Smooth muscle cell (in vitro differentiated cells): Measurements from ENCODE around the gene OLFM4. TPM values are rescaled to one million over a fixed set of nuclear protein-coding genes. Genes with fewer than 3 reads are reported as not detected.

Experiments used
- DNase-seq: peaks from one replicate; lab custom pipeline; 2025; ENCODE audit not compliant: unreplicated experiment; lab: John Stamatoyannopoulos, UW
- H2AFZ ChIP-seq: fragments of 200-600 bp; sonication (generic); 2 replicates; pipeline ENCODE4 v1.6.0; 2016; ENCODE audit warnings: antibody characterized with exemption, low read depth, mild to moderate bottlenecking
- H3F3A ChIP-seq: fragments of 200-600 bp; sonication (generic); 2 replicates; pipeline ENCODE4 v1.6.0; 2017; ENCODE audit warnings: antibody characterized with exemption, low read depth
- H3K27ac ChIP-seq: fragments of 200-600 bp; sonication (generic); 2 replicates; pipeline ENCODE4 v1.5.1; 2016; ENCODE audit warnings: low read depth, mild to moderate bottlenecking
- H3K27me3 ChIP-seq: fragments of 200-600 bp; sonication (generic); 2 replicates; pipeline ENCODE4 v1.6.1; 2016; ENCODE audit warnings: low read depth, mild to moderate bottlenecking
- H3K36me3 ChIP-seq: fragments of 200-600 bp; sonication (generic); 2 replicates; pipeline ENCODE4 v1.5.1; 2016; ENCODE audit warnings: low read depth
- H3K4me1 ChIP-seq: fragments of 200-600 bp; sonication (generic); 2 replicates; pipeline ENCODE4 v1.5.1; 2016; ENCODE audit warnings: low read depth
- H3K4me2 ChIP-seq: fragments of 200-600 bp; sonication (generic); 2 replicates; pipeline ENCODE4 v1.6.0; 2016; ENCODE audit warnings: mild to moderate bottlenecking
- H3K4me3 ChIP-seq: fragments of 200-600 bp; sonication (generic); 2 replicates; pipeline ENCODE4 v1.5.1; 2016; ENCODE audit warnings: mild to moderate bottlenecking
- H3K79me2 ChIP-seq: fragments of 200-600 bp; sonication (generic); 2 replicates; pipeline ENCODE4 v1.6.0; 2016; ENCODE audit warnings: low read depth, mild to moderate bottlenecking
- H3K9ac ChIP-seq: fragments of 200-600 bp; sonication (generic); 2 replicates; pipeline ENCODE4 v1.6.0; 2016; ENCODE audit warnings: low read depth
- H3K9me3 ChIP-seq: fragments of 200-600 bp; sonication (generic); replicated peaks from 2 replicates; pipeline ENCODE4 v1.5.1; 2016; ENCODE audit warnings: low read depth
- H4K20me1 ChIP-seq: fragments of 200-600 bp; sonication (generic); 2 replicates; pipeline ENCODE4 v1.6.0; 2016; ENCODE audit warnings: low read depth
- WGBS: methylation state at CpG from one replicate; pipeline ENCODE4 v1.1.7; 2016; ENCODE audit warnings: low lambda C conversion rate; 5-methylcytosine and 5-hydroxymethylcytosine counted together
- polyA plus RNA-seq: library from polyadenylated mRNA; unstranded; fragments of >200 nt; fragmentation: Nextera tagmentation; extraction: Ambion mirVana; gene quantifications from 2 replicates; pipeline ENCODE4 v1.2.1, GENCODE V29; 2016
- total RNA-seq: library from RNA; depleted of rRNA; stranded (reverse); fragments of >200 nt; gene quantifications from 2 replicates; pipeline ENCODE4 v1.2.3, GENCODE V29; 2014
- TF ChIP-seq, protein P1 (sequence below): fragments of 200-600 bp; sonication (generic); IDR thresholded peaks from 2 replicates; pipeline ENCODE4 v1.5.1; 2017; ENCODE audit warnings: borderline replicate concordance, mild to moderate bottlenecking, antibody characterized with exemption; ENCODE audit not compliant: insufficient read depth, poor library complexity, severe bottlenecking

OLFM4 gene
- total and polyA plus RNA-seq, 2 experiments from 2014 or later, result not detected

DNA sequence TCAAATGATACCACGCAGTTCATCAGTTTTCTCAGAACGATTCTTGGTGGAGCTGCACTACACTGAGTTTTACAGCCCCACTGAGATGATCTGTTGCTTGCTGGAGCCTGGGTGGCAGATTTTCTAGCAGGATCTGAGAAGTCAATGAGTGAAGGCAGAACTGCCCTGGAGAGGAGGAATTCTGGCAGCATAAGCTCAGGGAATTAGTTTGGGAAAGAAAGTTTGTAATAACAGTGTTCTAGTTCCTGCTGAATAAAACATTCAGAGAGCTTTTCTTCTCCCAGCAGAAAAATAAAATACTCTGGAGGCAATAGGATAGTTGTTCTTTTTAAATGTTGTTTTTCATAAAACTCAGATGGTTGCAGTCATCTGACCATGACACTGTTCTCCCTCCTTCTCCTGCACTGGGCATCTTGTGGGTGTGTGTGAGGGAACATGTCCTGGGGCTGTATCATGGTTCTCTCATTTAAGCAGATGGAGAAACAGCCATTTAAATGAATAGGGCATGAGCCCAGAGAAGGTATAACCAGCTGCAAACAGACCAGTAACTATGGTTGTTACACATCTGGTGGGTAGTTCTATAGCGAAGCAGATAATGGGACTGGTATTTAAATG is 29.6 kb downstream of the OLFM4 start:
- Histone ChIP-seq H3K4me3 (no peak overlapping the region), H3K27me3 (no peaks in the 10 kb centered on the region), H3K4me2 (no peak overlapping the region), H3K36me3 (no peaks in the 10 kb centered on the region), H3K4me1 (no peaks in the 10 kb centered on the region), H3K27ac (no peak overlapping the region), H3F3A (no peaks in the 10 kb centered on the region), H3K9me3 (no peaks in the 10 kb centered on the region), H3K79me2 (no peaks in the 10 kb centered on the region), H2AFZ (no peak overlapping the region), H4K20me1 (no peaks in the 10 kb centered on the region), H3K9ac (no peak overlapping the region)
- TF ChIP-seq, protein P1, sequence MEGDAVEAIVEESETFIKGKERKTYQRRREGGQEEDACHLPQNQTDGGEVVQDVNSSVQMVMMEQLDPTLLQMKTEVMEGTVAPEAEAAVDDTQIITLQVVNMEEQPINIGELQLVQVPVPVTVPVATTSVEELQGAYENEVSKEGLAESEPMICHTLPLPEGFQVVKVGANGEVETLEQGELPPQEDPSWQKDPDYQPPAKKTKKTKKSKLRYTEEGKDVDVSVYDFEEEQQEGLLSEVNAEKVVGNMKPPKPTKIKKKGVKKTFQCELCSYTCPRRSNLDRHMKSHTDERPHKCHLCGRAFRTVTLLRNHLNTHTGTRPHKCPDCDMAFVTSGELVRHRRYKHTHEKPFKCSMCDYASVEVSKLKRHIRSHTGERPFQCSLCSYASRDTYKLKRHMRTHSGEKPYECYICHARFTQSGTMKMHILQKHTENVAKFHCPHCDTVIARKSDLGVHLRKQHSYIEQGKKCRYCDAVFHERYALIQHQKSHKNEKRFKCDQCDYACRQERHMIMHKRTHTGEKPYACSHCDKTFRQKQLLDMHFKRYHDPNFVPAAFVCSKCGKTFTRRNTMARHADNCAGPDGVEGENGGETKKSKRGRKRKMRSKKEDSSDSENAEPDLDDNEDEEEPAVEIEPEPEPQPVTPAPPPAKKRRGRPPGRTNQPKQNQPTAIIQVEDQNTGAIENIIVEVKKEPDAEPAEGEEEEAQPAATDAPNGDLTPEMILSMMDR, result no peak
- 81% methylated on average over 3 of the region's 3 CpGs for WGBS
- no peak for DNase-seq

DNA sequence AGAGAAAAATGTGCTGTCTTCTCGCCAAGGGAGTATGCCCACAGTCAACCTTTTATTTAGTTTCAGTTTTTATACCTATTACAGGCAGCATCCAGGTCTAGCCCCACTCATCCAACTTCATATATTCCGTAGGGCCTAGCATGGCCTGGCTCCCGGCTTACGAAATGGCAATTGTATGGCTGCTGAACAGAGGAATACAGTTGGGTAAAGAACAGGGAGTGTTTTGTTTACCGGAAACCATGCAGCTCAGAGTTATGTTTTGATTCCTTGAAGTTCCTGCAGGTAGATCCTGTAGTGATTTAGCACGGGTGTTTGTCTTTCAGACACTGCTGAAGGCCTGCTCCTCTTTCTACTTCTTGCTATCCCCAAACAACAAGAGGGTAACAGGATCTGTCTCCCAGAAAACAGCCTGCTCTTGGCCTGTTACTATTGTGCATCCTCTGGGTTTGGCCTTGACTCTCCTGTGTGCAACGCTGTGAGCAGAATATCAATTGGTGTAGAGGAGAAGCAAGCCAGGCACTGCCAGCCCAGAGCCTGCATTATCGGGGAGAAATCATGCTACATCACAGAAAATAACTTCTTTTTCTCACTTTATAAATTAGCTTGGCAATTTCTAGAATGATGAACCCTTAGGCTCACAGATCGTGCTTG is 32.4 kb downstream of the OLFM4 start:
- H3K79me2 ChIP-seq, result no peaks in the 10 kb centered on the region
- WGBS, result 95% methylated on average over 9 of the region's 9 CpGs
- no peaks in the 10 kb centered on the region for H3K9me3 ChIP-seq
- no peak overlapping the region for H3K4me3 ChIP-seq
- TF ChIP-seq, protein P1, result no peak
- H3K36me3 ChIP-seq, result no peaks in the 10 kb centered on the region
- no peak overlapping the region for H3K9ac ChIP-seq
- no peak for DNase-seq
- H3F3A ChIP-seq, result no peaks in the 10 kb centered on the region
- no peak overlapping the region for H3K27ac ChIP-seq
- no peaks in the 10 kb centered on the region for H4K20me1 ChIP-seq
- no peaks in the 10 kb centered on the region for H3K27me3 ChIP-seq
- H3K4me1 ChIP-seq, result no peaks in the 10 kb centered on the region
- no peak overlapping the region for H2AFZ ChIP-seq
- H3K4me2 ChIP-seq, result no peak overlapping the region

DNA sequence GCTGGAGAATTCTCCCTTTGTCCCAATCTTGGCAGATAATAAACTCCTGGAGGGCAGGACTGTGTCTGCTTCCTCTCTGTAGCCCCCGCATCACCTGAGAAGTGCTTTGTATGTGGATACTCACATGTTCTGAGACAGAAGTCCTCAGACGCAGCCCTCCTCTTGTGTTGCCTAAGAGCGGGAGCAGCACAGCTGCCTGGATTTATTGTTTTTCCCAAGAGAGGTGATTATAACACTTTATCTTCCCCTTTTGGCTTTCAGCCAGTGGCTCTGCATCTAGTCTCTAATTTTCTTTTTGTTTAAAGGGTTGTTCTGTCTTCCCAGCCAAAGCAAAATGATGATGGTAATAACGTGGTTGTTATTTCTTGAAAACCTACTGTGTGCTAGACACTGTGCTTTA is 36.1 kb downstream of the OLFM4 start:
- H3K9ac ChIP-seq, result no peak overlapping the region
- no peaks in the 10 kb centered on the region for H3K79me2 ChIP-seq
- H3K36me3 ChIP-seq, result no peaks in the 10 kb centered on the region
- H3K27ac ChIP-seq, result no peak overlapping the region
- no peak overlapping the region for H2AFZ ChIP-seq
- H3K4me2 ChIP-seq, result no peak overlapping the region
- TF ChIP-seq, protein P1, result no peak
- DNase-seq, result no peak
- H3K4me1 ChIP-seq, result peaks cover 20% of the 10 kb centered on the region
- H3K4me3 ChIP-seq, result no peak overlapping the region
- H3K27me3 ChIP-seq, result no peaks in the 10 kb centered on the region
- WGBS, result 60% methylated on average over 4 of the region's 4 CpGs
- H4K20me1 ChIP-seq, result no peaks in the 10 kb centered on the region
- no peaks in the 10 kb centered on the region for H3K9me3 ChIP-seq
- H3F3A ChIP-seq, result no peaks in the 10 kb centered on the region

GRCh38 chr13:53066411-53066810 is 37.8 kb downstream of the OLFM4 start:
- DNase-seq, result no peak
- Histone ChIP-seq H4K20me1 (no peaks in the 10 kb centered on the region), H3K27me3 (no peaks in the 10 kb centered on the region), H3K79me2 (no peaks in the 10 kb centered on the region), H3K27ac (no peak overlapping the region), H3F3A (no peaks in the 10 kb centered on the region), H2AFZ (no peak overlapping the region), H3K9ac (no peak overlapping the region), H3K4me3 (no peak overlapping the region), H3K4me2 (no peak overlapping the region), H3K4me1 (peaks cover 20% of the 10 kb centered on the region), H3K36me3 (no peaks in the 10 kb centered on the region), H3K9me3 (no peaks in the 10 kb centered on the region)
- TF ChIP-seq, protein P1, result no peak
- WGBS, result 100% methylated on average over 2 of the region's 2 CpGs
